ENCODE measurements around the gene EFCAB5. TPM values are rescaled to one million over a fixed set of nuclear protein-coding genes. Genes with fewer than 3 reads are reported as not detected.
A peak's percentile ranks its signal among the peaks of the same experiment; 100 is the strongest.

The EFCAB5 gene
- total RNA-seq, 1 donor from 2014 or later, result 1.9 TPM

DNA sequence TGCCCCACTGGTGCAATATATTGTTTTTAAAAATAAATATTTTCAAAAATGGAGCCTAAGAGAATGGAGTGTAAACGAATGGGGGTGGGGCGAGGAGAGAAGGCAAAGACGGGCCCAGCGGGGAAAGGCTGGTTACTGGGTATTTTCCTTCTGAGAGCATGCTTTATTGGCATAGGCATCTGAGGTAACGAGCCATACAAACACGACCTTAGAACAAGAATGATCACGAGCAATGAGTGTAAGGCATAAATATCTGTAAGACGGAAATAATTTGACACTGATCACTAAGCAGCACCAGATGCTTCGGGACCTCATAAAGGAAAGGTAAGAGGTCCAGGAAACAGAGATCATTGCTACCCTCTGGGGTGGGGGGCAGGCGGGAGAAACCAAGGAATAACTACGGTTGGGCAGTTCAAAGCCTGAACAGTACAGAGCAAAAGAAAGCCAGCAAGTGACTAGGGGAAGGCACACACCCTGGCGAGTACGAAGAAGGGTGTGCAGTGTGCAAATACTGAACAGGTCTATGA lies 12.4 kb upstream of the EFCAB5 start:
- POLR2A ChIA-PET, result interaction anchor here (0.7 to 4.8 kb wide), 13 partner anchors 19 to 312 kb away, joined by 3 to 112 read pairs (median 12); no protein-coding TSS in a partner anchor
- no peak for ATAC-seq (ENCODE audit: low read depth)
- TF ChIP-seq, protein P1, sequence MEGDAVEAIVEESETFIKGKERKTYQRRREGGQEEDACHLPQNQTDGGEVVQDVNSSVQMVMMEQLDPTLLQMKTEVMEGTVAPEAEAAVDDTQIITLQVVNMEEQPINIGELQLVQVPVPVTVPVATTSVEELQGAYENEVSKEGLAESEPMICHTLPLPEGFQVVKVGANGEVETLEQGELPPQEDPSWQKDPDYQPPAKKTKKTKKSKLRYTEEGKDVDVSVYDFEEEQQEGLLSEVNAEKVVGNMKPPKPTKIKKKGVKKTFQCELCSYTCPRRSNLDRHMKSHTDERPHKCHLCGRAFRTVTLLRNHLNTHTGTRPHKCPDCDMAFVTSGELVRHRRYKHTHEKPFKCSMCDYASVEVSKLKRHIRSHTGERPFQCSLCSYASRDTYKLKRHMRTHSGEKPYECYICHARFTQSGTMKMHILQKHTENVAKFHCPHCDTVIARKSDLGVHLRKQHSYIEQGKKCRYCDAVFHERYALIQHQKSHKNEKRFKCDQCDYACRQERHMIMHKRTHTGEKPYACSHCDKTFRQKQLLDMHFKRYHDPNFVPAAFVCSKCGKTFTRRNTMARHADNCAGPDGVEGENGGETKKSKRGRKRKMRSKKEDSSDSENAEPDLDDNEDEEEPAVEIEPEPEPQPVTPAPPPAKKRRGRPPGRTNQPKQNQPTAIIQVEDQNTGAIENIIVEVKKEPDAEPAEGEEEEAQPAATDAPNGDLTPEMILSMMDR (IDR thresholded peaks at IDR 0.05), result no peak

DNA sequence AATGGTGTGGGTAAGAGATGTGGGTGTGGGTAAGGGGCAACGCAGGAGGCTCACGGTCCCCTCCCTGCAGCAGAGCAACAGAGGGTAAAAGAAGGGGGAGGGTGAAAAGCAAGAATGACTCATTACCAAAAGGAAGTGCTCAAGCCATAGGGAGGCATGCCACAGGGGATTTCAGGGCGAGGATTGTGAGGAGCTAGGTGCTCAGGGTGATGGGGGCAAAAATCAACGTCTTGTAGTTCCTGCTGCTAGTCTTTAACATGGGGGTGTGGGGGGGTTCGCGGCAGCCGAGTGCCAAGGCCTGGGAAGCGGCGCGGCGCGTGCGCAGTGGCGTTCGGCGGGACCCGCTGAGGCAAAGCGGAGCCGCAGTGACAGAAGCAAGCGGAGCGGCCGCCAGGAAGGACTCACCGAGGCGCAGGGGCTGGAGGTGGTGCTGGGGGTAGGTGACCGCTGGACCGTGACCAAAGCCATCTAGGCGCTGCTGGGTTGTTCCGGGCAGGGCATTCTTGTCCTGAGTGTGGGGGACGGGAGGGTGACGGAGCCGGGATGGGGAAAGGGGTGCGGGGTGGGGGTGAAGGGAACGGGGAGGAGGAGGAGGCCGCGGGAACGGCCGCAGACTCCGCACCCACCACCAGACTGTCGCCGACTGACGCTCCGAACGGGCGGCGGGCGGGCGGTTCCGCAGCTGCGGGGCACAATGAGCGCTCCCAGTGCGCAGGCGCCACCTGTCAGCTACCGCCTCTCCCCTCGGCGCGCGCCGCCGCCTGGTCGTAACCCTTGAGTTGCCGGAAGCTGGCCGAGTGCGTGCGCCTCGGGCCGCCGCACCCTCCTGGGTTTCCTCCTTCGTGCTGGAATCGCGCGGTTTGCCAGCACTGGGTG lies 11.7 kb upstream of the EFCAB5 start, which contains the start of gene SSH2:
Gene SSH2 (minus strand): TSS at position 696 of the 876 bp plus-strand sequence. CDS start 228 bp downstream, at position 468.
- TF ChIP-seq, protein P1 (IDR thresholded peaks at IDR 0.05), result no peak
- DNase-seq (peak; percentile 86), ATAC-seq (ENCODE audit: low read depth) (peak; percentile 57)
- no peaks in the 10 kb centered on the region for H3K9me3 Mint-ChIP-seq
- intact Hi-C loops (cut with micrococcal nuclease), result loop anchor here (1.0 to 5.0 kb wide), 7 partner anchors 12 to 637 kb away; partner anchors contain the start of genes ABHD15, CORO6, GIT1 and NUFIP2
- H3K36me3 Mint-ChIP-seq (ENCODE audit: low read depth), result peaks cover 15% of the 10 kb centered on the region
- no peak within 1 kb of the TSS for H3K4me3 Mint-ChIP-seq
- POLR2A ChIA-PET, result interaction anchor here (0.5 to 4.8 kb wide), 36 partner anchors 10 to 1268 kb away, joined by 3 to 112 read pairs (median 5); partner anchors contain the start of genes CORO6, NUFIP2 and SUPT6H
- CTCF ChIA-PET, result interaction anchor here (1.0 to 4.8 kb wide), 9 partner anchors 38 to 338 kb away, joined by 3 to 241 read pairs (median 20); partner anchors contain the start of gene ANKRD13B
- H3K27ac Mint-ChIP-seq, result no peak within 1 kb of the TSS
- peaks cover 36% of the 10 kb centered on the region for H3K4me1 Mint-ChIP-seq
- no peaks in the 10 kb centered on the region for H3K27me3 Mint-ChIP-seq

More for the DNA sequence above, 12.4 kb upstream of the EFCAB5 start:
- peaks cover 15% of the 10 kb centered on the region for H3K36me3 Mint-ChIP-seq (ENCODE audit: low read depth)
- no peak overlapping the region for H3K4me3 Mint-ChIP-seq
- intact Hi-C loops (cut with micrococcal nuclease), result loop anchor here (5.0 kb wide), 2 partner anchors 37 to 362 kb away; partner anchors contain the start of genes ABHD15 and TP53I13
- no peak for DNase-seq
- CTCF ChIA-PET, result interaction anchor here (1.7 to 4.8 kb wide), 5 partner anchors 61 to 290 kb away, joined by 5 to 241 read pairs (median 65); no protein-coding TSS in a partner anchor
- peaks cover 38% of the 10 kb centered on the region for H3K4me1 Mint-ChIP-seq
- H3K27ac Mint-ChIP-seq, result no peak overlapping the region
- H3K9me3 Mint-ChIP-seq, result no peaks in the 10 kb centered on the region
- no peaks in the 10 kb centered on the region for H3K27me3 Mint-ChIP-seq

DNA sequence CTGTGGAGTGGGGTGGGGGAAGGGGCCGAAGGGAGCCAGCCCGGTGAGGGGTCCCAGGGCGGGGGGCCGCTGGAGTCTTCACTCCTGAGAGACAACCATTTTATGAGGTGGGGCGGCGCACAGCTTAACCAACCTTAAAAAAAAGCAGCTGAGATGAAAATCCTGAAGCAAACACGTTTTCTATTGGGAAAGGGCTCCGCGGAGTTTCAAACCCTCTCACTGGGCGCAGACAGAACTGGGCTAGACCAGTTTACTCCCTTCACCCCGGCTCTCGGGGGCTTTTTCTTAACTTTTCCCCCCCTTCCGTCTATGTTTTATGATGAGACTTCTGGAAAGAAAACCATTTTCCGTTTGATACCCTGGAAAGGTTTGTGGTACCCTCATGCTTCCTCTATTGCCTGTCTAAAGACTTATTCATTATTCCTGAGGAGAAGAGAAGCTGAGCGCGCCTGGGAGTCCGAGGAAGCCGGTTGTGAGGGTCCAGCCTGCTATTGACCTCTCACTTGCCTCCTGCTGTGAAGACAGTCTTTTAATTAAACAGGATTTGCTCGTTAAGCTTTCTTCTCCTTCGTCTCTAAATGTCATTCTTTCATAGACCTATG lies 10.9 kb upstream of the EFCAB5 start:
- no peaks in the 10 kb centered on the region for H3K9me3 Mint-ChIP-seq
- no peak overlapping the region for H3K27ac Mint-ChIP-seq
- no peaks in the 10 kb centered on the region for H3K27me3 Mint-ChIP-seq
- peak; percentile 0 for ATAC-seq (ENCODE audit: low read depth)
- H3K4me3 Mint-ChIP-seq, result no peak overlapping the region
- ChIA-PET POLR2A (interaction anchor here (0.6 to 4.8 kb wide), 41 partner anchors 9 to 1268 kb away, joined by 3 to 112 read pairs (median 6); partner anchors contain the start of genes CORO6, NUFIP2 and SUPT6H), CTCF (interaction anchor here (0.6 to 4.8 kb wide), 31 partner anchors 8 to 365 kb away, joined by 3 to 241 read pairs (median 6); partner anchors contain the start of gene ANKRD13B)
- no peak for DNase-seq
- TF ChIP-seq, protein P1 (IDR thresholded peaks at IDR 0.05), result no peak
- H3K4me1 Mint-ChIP-seq, result peaks cover 36% of the 10 kb centered on the region
- intact Hi-C loops (cut with micrococcal nuclease), result loop anchor here (1.0 to 5.0 kb wide), 13 partner anchors 13 to 638 kb away; partner anchors contain the start of genes CORO6, GIT1 and NUFIP2
- peaks cover 14% of the 10 kb centered on the region for H3K36me3 Mint-ChIP-seq (ENCODE audit: low read depth)

DNA sequence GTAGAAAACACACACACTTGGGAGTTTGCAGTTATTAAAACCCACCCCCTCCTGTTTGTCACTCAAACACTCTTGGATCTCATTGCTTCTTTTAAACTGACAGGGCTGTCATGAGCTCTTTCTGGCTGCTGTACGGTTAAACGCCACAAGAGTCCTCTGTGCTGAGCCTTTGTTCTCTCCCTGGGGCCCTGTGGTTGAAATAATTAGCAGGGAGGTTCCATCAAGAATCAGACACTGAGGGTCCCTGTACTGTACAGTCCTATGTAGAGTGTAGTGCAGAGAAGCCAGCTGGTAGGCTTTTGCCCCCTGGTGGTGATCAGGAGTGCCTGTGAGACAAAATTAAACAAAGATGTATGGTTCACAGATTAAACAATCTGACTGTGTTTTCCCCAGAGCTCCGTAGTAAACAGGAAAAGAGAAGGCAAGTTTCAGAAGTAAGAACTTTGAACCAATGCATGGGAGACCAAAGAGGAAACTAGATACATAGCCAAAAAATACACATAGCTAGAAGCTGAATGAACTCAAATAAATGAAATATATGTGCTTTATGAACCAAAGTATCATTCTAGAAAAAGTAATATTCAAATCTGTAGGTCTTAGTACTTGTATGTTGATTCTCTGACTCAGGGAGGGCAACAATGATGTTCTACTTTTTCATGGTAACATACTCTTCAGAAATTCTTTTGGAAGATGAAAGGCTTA lies 10.1 kb upstream of the EFCAB5 start:
- Mint-ChIP-seq H3K4me1 (peaks cover 33% of the 10 kb centered on the region), H3K27me3 (no peaks in the 10 kb centered on the region), H3K36me3 (ENCODE audit: low read depth) (peaks cover 14% of the 10 kb centered on the region), H3K27ac (no peak overlapping the region), H3K4me3 (no peak overlapping the region), H3K9me3 (no peaks in the 10 kb centered on the region)
- ChIA-PET POLR2A (interaction anchor here (0.6 to 4.8 kb wide), 25 partner anchors 8 to 637 kb away, joined by 3 to 112 read pairs (median 7); partner anchors contain the start of gene NUFIP2), CTCF (interaction anchor here (0.6 to 4.8 kb wide), 34 partner anchors 9 to 366 kb away, joined by 3 to 241 read pairs (median 5); partner anchors contain the start of gene ANKRD13B)
- TF ChIP-seq, protein P1 (IDR thresholded peaks at IDR 0.05), result no peak
- intact Hi-C loops (cut with micrococcal nuclease), result loop anchor here (1.0 to 5.0 kb wide), 11 partner anchors 63 to 639 kb away; partner anchors contain the start of genes CORO6, GIT1 and NUFIP2
- DNase-seq (peak; percentile 44), ATAC-seq (ENCODE audit: low read depth) (peak; percentile 77)
